ENCODE results near the gene RNF224.

The RNF224 gene

GRCh38 chr9:137223078-137223970, 4.0 kb upstream of the RNF224 start:
- no peak for TF ChIP-seq CTCF (IDR thresholded peaks at IDR 0.05; ENCODE audit: insufficient read depth, low read depth, low read length, missing control alignments)
- peak; percentile 98 for DNase-seq (ENCODE audit: low read depth)
- H3K4me3 ChIP-seq (ENCODE audit: low read length): peak overlapping the region; percentile 64

GRCh38 chr9:137224830-137225694, 2.2 kb upstream of the RNF224 start, which contains the start of gene CYSRT1:
CYSRT1 (plus strand) TSS chr9:137225174; CDS start chr9:137225622, 448 bp downstream.
- peak; percentile 34 for DNase-seq (ENCODE audit: low read depth)
- TF ChIP-seq CTCF (IDR thresholded peaks at IDR 0.05; ENCODE audit: insufficient read depth, low read depth, low read length, missing control alignments): no peak
- peak within 1 kb of the TSS; percentile 64 for H3K4me3 ChIP-seq (ENCODE audit: low read length)

- DNase-seq (ENCODE audit: low read depth): peak; percentile 20
- TF ChIP-seq CTCF (IDR thresholded peaks at IDR 0.05; ENCODE audit: insufficient read depth, low read depth, low read length, missing control alignments): no peak
- H3K4me3 ChIP-seq (ENCODE audit: low read length): peak overlapping the region; percentile 46
Measured at GRCh38 chr9:137225699-137226331, 1.5 kb upstream of the RNF224 start.

GRCh38 chr9:137226338-137227053, 806 bp upstream of the RNF224 start:
- peak; percentile 86 for DNase-seq (ENCODE audit: low read depth)
- no peak for TF ChIP-seq CTCF (IDR thresholded peaks at IDR 0.05; ENCODE audit: insufficient read depth, low read depth, low read length, missing control alignments)
- H3K4me3 ChIP-seq (ENCODE audit: low read length): peak overlapping the region; percentile 46

GRCh38 chr9:137227853-137228505, 677 bp downstream of the RNF224 start:
- no peak overlapping the region for H3K4me3 ChIP-seq (ENCODE audit: low read length)
- no peak for TF ChIP-seq CTCF (IDR thresholded peaks at IDR 0.05; ENCODE audit: insufficient read depth, low read depth, low read length, missing control alignments)
- no peak for DNase-seq (ENCODE audit: low read depth)

All from epithelial cell of esophagus (primary cell).